ENCODE data around the gene SV2B.
"Not testable (repeated sequence)": the region's sequence is repeated elsewhere in the genome, so short reads cannot be mapped to it uniquely, and the experiment has no call there.

Gene SV2B

GRCh38 chr15:91338766-91339165 is 238.7 kb downstream of the SV2B start:
- TF ChIP-seq EZH2phosphoT487 (conservative IDR thresholded peaks at IDR 0.05; ENCODE audit: low read length) (no peak), CTCF (IDR thresholded peaks at IDR 0.05; ENCODE audit: insufficient read depth, low read length, poor library complexity, severe bottlenecking) (no peak)
- H3K9me3 ChIP-seq (ENCODE audit: insufficient read depth, low read length), result no peaks in the 10 kb centered on the region
- H3K4me3 ChIP-seq (ENCODE audit: insufficient read depth, low read length, poor library complexity, severe bottlenecking), result no peak overlapping the region
- H3K27ac ChIP-seq (ENCODE audit: low read depth, low read length), result no peak overlapping the region
- no peak overlapping the region for H3K4me2 ChIP-seq (ENCODE audit: low read depth, low read length, poor library complexity, severe bottlenecking)
- H3F3A ChIP-seq (ENCODE audit: insufficient read depth), result no peaks in the 10 kb centered on the region
- H3K9me2 ChIP-seq (replicated peaks; ENCODE audit: insufficient read depth, low read length), result no peaks in the 10 kb centered on the region
- H3K79me2 ChIP-seq (ENCODE audit: insufficient read depth, low read length), result no peaks in the 10 kb centered on the region
- no peaks in the 10 kb centered on the region for H4K20me1 ChIP-seq (ENCODE audit: low read depth, low read length)
- H3K27me3 ChIP-seq (ENCODE audit: low read length), result no peaks in the 10 kb centered on the region; the same call in 1 of the 2 replicates
- H2AFZ ChIP-seq (ENCODE audit: low read depth, low read length, severe bottlenecking), result no peak overlapping the region
- H3K36me3 ChIP-seq (ENCODE audit: low read length), result no peaks in the 10 kb centered on the region
- no peak overlapping the region for H3K9ac ChIP-seq (ENCODE audit: low read length)

GRCh38 chr15:91342097-91342496 is 242.0 kb downstream of the SV2B start:
- H3K27me3 ChIP-seq (ENCODE audit: low read length), result no peaks in the 10 kb centered on the region; the same call in 1 of the 2 replicates
- TF ChIP-seq CTCF (IDR thresholded peaks at IDR 0.05; ENCODE audit: insufficient read depth, low read length, poor library complexity, severe bottlenecking), result no peak
- no peak for TF ChIP-seq EZH2phosphoT487 (conservative IDR thresholded peaks at IDR 0.05; ENCODE audit: low read length)
- no peaks in the 10 kb centered on the region for H3K79me2 ChIP-seq (ENCODE audit: insufficient read depth, low read length)
- H3K27ac ChIP-seq (ENCODE audit: low read depth, low read length), result no peak overlapping the region
- H3K9ac ChIP-seq (ENCODE audit: low read length), result no peak overlapping the region
- H3F3A ChIP-seq (ENCODE audit: insufficient read depth), result no peaks in the 10 kb centered on the region
- no peak overlapping the region for H3K4me3 ChIP-seq (ENCODE audit: insufficient read depth, low read length, poor library complexity, severe bottlenecking)
- H2AFZ ChIP-seq (ENCODE audit: low read depth, low read length, severe bottlenecking), result no peak overlapping the region
- H4K20me1 ChIP-seq (ENCODE audit: low read depth, low read length), result no peaks in the 10 kb centered on the region
- H3K9me3 ChIP-seq (ENCODE audit: insufficient read depth, low read length), result no peaks in the 10 kb centered on the region
- no peaks in the 10 kb centered on the region for H3K9me2 ChIP-seq (replicated peaks; ENCODE audit: insufficient read depth, low read length)
- H3K4me2 ChIP-seq (ENCODE audit: low read depth, low read length, poor library complexity, severe bottlenecking), result no peak overlapping the region
- H3K36me3 ChIP-seq (ENCODE audit: low read length), result no peaks in the 10 kb centered on the region

- not testable (repeated sequence) for H3K9ac ChIP-seq (ENCODE audit: low read length); H3K9me2 ChIP-seq (replicated peaks; ENCODE audit: insufficient read depth, low read length); H3K36me3 ChIP-seq (ENCODE audit: low read length); H2AFZ ChIP-seq (ENCODE audit: low read depth, low read length, severe bottlenecking); H3K27me3 ChIP-seq (ENCODE audit: low read length); H3K79me2 ChIP-seq (ENCODE audit: insufficient read depth, low read length); H3K9me3 ChIP-seq (ENCODE audit: insufficient read depth, low read length); H3K4me2 ChIP-seq (ENCODE audit: low read depth, low read length, poor library complexity, severe bottlenecking); H4K20me1 ChIP-seq (ENCODE audit: low read depth, low read length); H3K4me3 ChIP-seq (ENCODE audit: insufficient read depth, low read length, poor library complexity, severe bottlenecking); H3K27ac ChIP-seq (ENCODE audit: low read depth, low read length); H3F3A ChIP-seq (ENCODE audit: insufficient read depth)
Measured at GRCh38 chr15:91344912-91345311, 244.9 kb downstream of the SV2B start.

- no peaks in the 10 kb centered on the region for H3K9me3 ChIP-seq (ENCODE audit: insufficient read depth, low read length)
- H3K27ac ChIP-seq (ENCODE audit: low read depth, low read length), result no peak overlapping the region
- no peak overlapping the region for H3K4me2 ChIP-seq (ENCODE audit: low read depth, low read length, poor library complexity, severe bottlenecking)
- H3K79me2 ChIP-seq (ENCODE audit: insufficient read depth, low read length), result no peaks in the 10 kb centered on the region
- no peak for TF ChIP-seq CTCF (IDR thresholded peaks at IDR 0.05; ENCODE audit: insufficient read depth, low read length, poor library complexity, severe bottlenecking)
- TF ChIP-seq EZH2phosphoT487 (conservative IDR thresholded peaks at IDR 0.05; ENCODE audit: low read length), result no peak
- no peaks in the 10 kb centered on the region for H3K36me3 ChIP-seq (ENCODE audit: low read length)
- no peak overlapping the region for H2AFZ ChIP-seq (ENCODE audit: low read depth, low read length, severe bottlenecking)
- no peak overlapping the region for H3K4me3 ChIP-seq (ENCODE audit: insufficient read depth, low read length, poor library complexity, severe bottlenecking)
- no peaks in the 10 kb centered on the region for H3K9me2 ChIP-seq (replicated peaks; ENCODE audit: insufficient read depth, low read length)
- no peaks in the 10 kb centered on the region; the same call in 1 of the 2 replicates for H3K27me3 ChIP-seq (ENCODE audit: low read length)
- H3K9ac ChIP-seq (ENCODE audit: low read length), result no peak overlapping the region
- no peaks in the 10 kb centered on the region for H4K20me1 ChIP-seq (ENCODE audit: low read depth, low read length)
- no peaks in the 10 kb centered on the region for H3F3A ChIP-seq (ENCODE audit: insufficient read depth)
Measured at GRCh38 chr15:91345736-91346135, 245.7 kb downstream of the SV2B start.

All from SU-DHL-6 (cell line).